Fibroblast of the aortic adventitia (primary cell): ENCODE data around the gene GFRAL. TPM values are rescaled to one million over a fixed set of nuclear protein-coding genes. Genes with fewer than 3 reads are reported as not detected.

ENCODE experiments used
- DNase-seq: peaks from one replicate; pipeline ENCODE4 v3.0.0-alpha.2; 2010; ENCODE audit warnings: low read depth
- H3K4me3 ChIP-seq: 2 replicates; pipeline ENCODE4 v1.5.1; 2011; ENCODE audit warnings: low read depth, mild to moderate bottlenecking, control low read depth, low read length, moderate library complexity
- total RNA-seq: library from RNA; depleted of rRNA; stranded (reverse); fragments of >200 nt; gene quantifications from 2 replicates; pipeline ENCODE4 v1.2.3, GENCODE V29; 2012; ENCODE audit warnings: low replicate concordance
- TF ChIP-seq, protein P1 (sequence below): IDR thresholded peaks from 2 replicates; pipeline ENCODE4 v1.5.1; 2011; ENCODE audit warnings: mild to moderate bottlenecking, low read length, control low read depth, inconsistent platforms; ENCODE audit not compliant: insufficient read depth

The GFRAL gene
- total RNA-seq, 1 donor = not detected

DNA sequence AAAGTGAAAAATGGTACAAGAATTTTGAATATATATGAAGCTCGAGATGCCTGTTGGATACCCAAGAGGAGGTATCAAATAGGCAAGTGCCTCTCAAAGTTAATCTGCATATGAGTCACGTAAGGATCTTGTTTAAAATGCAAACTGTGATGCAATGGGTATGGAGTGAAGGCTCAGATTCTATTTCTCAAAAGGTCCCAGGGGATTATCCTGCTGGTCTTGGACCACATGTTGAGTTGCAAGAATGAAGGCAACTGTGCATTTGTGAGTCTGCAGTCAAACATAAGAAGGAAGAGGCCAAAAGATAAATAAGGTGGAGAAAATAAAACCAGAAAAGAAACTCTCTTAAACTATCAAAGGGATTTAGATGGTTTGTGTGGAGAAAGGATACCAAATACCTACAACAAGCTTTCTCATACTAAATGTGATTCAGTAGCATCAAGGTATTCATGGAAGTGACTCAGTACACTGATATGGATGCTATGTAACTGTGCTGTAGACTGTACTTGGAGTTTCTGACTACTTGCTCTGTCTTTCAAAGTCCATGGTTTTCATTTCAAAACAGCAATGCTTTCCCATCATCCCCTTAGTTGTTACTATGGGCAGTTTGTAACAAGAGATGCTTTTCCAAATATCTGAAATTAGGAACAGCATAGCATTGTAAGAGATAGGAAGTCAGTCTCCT lies 106.3 kb downstream of the GFRAL start:
- DNase-seq = peak; percentile 44
- H3K4me3 ChIP-seq = no peak overlapping the region
- TF ChIP-seq, protein P1, sequence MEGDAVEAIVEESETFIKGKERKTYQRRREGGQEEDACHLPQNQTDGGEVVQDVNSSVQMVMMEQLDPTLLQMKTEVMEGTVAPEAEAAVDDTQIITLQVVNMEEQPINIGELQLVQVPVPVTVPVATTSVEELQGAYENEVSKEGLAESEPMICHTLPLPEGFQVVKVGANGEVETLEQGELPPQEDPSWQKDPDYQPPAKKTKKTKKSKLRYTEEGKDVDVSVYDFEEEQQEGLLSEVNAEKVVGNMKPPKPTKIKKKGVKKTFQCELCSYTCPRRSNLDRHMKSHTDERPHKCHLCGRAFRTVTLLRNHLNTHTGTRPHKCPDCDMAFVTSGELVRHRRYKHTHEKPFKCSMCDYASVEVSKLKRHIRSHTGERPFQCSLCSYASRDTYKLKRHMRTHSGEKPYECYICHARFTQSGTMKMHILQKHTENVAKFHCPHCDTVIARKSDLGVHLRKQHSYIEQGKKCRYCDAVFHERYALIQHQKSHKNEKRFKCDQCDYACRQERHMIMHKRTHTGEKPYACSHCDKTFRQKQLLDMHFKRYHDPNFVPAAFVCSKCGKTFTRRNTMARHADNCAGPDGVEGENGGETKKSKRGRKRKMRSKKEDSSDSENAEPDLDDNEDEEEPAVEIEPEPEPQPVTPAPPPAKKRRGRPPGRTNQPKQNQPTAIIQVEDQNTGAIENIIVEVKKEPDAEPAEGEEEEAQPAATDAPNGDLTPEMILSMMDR = no peak

DNA sequence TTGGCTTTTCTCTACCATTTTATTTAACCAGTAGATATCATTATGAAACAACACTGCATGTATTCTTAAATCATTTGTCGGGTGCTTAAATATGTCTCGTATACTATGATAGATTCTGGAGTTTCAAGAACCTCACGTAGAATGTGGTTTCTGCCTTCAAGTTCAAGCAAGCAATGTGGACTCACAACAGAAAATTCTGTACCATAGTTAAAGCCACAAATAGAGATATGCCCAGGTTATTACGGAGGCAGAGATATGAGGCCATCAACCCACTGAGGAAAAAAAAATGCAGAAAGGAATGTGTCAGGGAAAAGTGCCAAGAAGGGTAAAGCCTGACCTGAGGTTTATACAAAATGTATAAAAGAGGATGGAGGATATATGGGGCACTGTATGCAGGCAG lies 109.9 kb downstream of the GFRAL start:
- TF ChIP-seq, protein P1 = no peak
- no peak overlapping the region for H3K4me3 ChIP-seq
- DNase-seq = no peak

DNA sequence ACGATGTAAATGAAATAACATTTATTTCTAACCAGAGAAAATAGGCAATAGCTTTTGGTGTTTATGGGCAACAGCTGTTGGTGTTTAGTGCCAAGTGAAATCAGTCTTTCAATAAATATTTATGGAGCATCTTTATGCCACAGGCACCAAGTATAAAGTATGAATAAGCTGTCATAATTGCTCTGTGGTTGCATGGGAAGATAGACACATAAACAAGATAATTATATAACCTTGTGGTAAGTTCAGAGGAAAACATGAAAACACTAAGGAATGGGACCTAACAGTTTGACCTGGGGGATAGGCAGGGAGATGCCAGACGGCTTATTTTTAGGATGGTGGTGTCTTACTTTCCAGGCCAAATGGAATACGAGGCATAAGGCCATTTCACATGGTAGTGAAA lies 110.9 kb downstream of the GFRAL start:
- no peak overlapping the region for H3K4me3 ChIP-seq
- DNase-seq = no peak
- TF ChIP-seq, protein P1 = no peak

DNA sequence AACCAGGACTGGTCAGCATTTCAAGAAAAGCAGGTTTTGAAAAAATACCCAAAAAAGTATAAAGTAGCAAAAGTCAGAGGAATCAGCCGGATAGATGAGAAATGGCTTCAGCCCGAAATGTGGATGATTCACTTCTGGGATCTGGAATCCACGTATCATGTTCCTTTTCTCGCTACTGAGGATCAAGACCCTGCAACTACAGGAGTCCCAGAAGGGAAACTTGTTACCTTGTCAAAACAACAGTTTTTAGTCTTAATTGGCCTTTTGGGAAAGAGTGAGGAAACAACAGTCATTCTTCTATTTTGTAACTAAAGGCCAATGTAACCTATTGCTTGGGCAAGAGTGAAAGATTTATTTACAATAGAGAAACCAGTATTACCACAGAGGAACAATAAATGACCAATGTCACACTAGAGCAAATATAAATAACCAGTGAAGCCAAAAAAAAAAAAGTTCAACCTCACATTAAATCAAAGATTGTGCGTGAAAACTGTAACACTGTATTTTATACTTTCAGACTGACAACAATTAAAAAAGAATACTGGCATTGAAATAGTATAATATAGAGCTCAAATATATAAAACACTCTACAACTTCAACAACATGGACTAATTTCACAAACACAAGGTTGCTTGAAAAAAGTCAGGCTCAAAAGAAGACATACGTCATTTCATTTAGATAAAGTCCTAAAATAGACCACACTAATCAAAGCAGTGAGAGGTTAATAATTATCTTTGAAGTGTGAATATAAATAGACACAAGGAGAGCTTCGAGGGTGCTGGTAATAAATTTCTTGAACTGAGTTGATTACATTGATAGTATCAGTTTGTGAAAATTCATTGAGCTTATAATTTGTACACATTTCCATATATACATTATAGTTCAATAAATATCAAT lies 116.2 kb downstream of the GFRAL start:
- DNase-seq = no peak
- TF ChIP-seq, protein P1 = no peak
- H3K4me3 ChIP-seq = no peak overlapping the region

DNA sequence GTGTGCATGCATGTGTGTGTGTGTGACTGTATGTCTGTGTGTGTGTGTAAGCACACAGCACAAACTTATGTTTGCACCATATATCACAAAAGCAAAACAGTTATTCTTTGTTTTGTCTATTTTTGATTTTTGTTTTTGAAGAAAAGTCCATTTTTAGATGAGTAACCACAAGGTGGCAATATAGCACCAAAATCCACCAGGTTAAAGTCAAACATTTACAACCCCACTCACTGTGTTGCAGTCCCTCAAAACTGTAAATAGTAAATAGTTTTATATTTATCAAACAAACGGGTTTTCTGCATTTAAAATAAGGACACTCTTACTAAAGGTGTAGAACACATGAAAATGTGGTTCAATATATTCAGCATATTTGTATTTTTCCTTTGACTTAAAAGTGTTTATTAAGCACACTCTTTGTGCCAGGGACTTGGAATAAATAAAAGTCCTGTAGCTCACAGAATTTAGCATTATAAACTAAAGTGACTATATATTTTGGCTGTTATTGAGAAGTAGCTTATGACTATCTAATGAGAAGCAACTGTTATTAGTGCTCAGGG lies 118.5 kb downstream of the GFRAL start:
- TF ChIP-seq, protein P1 = peak; percentile 56
- DNase-seq = peak; percentile 69
- no peak overlapping the region for H3K4me3 ChIP-seq

DNA sequence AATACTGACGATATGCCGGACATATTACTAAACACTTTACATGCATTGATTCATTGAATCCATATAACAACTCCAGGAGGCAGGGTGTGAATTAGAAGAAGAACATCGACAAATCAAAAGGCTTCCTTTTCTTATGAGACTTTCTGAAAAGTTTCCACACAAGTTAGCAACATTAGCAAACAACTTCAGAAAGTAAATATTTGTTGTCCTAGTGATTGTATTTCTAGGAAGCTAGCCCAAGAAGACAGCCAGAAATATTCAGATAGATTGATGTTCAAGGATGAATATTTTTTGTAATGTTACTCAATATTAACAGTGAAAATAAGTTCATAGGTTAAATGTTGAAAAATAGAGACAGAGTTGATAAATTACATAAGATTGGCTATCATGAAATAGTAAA lies 120.6 kb downstream of the GFRAL start:
- TF ChIP-seq, protein P1 = no peak
- DNase-seq = no peak
- no peak overlapping the region for H3K4me3 ChIP-seq
